ENCODE results near the gene OR9G1. TPM values are rescaled to one million over a fixed set of nuclear protein-coding genes. Genes with fewer than 3 reads are reported as not detected.

The OR9G1 gene
- total RNA-seq, 1 donor from 2014 or later: not detected

DNA sequence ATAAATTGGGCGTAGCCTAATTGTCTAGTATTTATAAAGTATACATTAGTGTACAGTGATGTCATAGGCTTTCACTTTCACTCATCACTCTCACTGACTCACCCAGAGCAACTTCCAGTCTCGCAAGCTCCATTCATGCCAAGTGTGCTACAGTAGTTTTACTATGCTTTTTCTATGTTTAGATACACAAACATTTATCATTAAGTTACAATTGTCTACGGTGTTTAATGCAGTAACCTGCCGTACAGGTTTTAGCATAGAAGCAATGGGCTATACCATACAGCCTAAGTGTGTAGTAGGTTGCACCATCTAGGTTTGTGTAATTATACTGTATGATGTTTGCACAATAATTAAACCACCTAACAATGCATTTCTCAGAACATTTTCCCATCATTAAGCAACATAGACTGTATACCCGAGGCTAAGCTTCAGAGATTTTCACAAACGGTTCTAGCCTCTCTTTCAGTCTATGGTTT is 17.5 kb downstream of the OR9G1 start:
- H3K36me3 Mint-ChIP-seq (ENCODE audit: low read depth): no peaks in the 10 kb centered on the region
- no peaks in the 10 kb centered on the region for H3K4me1 Mint-ChIP-seq (ENCODE audit: low read depth)
- no peak overlapping the region for H3K27ac Mint-ChIP-seq
- intact Hi-C loops (cut with micrococcal nuclease): no loop called here
- H3K9me3 Mint-ChIP-seq: peaks cover 30% of the 10 kb centered on the region
- H3K4me3 Mint-ChIP-seq (ENCODE audit: low read depth): no peak overlapping the region
- no peaks in the 10 kb centered on the region for H3K27me3 Mint-ChIP-seq (ENCODE audit: low read depth)
- DNase-seq (ENCODE audit: low spot score): no peak

DNA sequence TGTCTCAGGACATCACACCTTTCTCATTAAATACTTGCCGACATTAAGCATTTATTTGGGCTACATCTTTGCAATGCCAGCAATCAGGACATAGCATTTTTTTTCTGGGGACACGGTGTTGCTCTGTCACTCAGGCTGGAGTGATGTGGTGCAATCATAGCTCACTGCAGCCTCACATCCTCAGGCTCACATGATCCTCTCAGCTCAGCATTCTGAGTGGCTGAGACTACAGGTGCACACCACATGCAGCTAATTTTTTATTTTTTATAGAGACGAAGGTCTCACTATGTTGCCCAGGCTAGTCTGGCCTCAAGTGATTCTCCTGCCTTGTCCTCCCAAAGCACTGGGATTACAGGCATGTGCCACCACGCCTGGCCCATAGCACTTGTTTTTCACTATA is 21.6 kb downstream of the OR9G1 start:
- H3K4me3 Mint-ChIP-seq (ENCODE audit: low read depth): no peak overlapping the region
- H3K4me1 Mint-ChIP-seq (ENCODE audit: low read depth): no peaks in the 10 kb centered on the region
- H3K36me3 Mint-ChIP-seq (ENCODE audit: low read depth): no peaks in the 10 kb centered on the region
- intact Hi-C loops (cut with micrococcal nuclease): no loop called here
- DNase-seq (ENCODE audit: low spot score): no peak
- peaks cover 23% of the 10 kb centered on the region for H3K9me3 Mint-ChIP-seq
- no peaks in the 10 kb centered on the region for H3K27me3 Mint-ChIP-seq (ENCODE audit: low read depth)
- H3K27ac Mint-ChIP-seq: no peak overlapping the region

- Mint-ChIP-seq H3K36me3 (ENCODE audit: low read depth) (no peaks in the 10 kb centered on the region), H3K4me3 (ENCODE audit: low read depth) (no peak overlapping the region), H3K27ac (no peak overlapping the region), H3K9me3 (peaks cover 11% of the 10 kb centered on the region), H3K4me1 (ENCODE audit: low read depth) (no peaks in the 10 kb centered on the region), H3K27me3 (ENCODE audit: low read depth) (no peaks in the 10 kb centered on the region)
- DNase-seq (ENCODE audit: low spot score): no peak
- intact Hi-C loops (cut with micrococcal nuclease): no loop called here
These were observed 41.2 kb downstream of the OR9G1 start for GRCh38 chr11:56740107-56740506.

DNA sequence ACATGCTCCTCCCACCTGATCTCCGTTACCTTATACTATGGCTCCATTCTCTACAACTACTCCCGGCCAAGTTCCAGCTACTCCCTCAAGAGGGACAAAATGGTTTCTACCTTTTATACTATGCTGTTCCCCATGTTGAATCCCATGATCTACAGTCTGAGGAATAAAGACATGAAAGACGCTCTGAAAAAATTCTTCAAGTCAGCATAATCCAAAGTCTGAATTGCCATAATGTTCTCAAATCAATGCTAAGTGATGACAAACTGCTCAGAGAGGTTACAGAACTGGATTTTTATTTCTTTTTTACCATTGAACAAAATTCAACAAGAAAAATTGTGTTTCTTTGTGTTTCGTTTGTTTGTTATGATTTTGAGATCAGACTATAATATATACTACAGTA is 42.0 kb downstream of the OR9G1 start:
- no peak overlapping the region for H3K27ac Mint-ChIP-seq
- H3K36me3 Mint-ChIP-seq (ENCODE audit: low read depth): no peaks in the 10 kb centered on the region
- intact Hi-C loops (cut with micrococcal nuclease): no loop called here
- H3K4me3 Mint-ChIP-seq (ENCODE audit: low read depth): no peak overlapping the region
- DNase-seq (ENCODE audit: low spot score): no peak
- peaks cover 11% of the 10 kb centered on the region for H3K9me3 Mint-ChIP-seq
- H3K4me1 Mint-ChIP-seq (ENCODE audit: low read depth): no peaks in the 10 kb centered on the region
- H3K27me3 Mint-ChIP-seq (ENCODE audit: low read depth): no peaks in the 10 kb centered on the region

GRCh38 chr11:56748597-56748996 is 49.7 kb downstream of the OR9G1 start, which contains the start of gene OR9G4:
Gene OR9G4, minus strand, starts transcription at chr11:56748697. Its CDS starts 4,931 bp downstream, at chr11:56743766.
- H3K36me3 Mint-ChIP-seq (ENCODE audit: low read depth): no peaks in the 10 kb centered on the region
- H3K27ac Mint-ChIP-seq: no peak within 1 kb of the TSS
- no peaks in the 10 kb centered on the region for H3K4me1 Mint-ChIP-seq (ENCODE audit: low read depth)
- no peak within 1 kb of the TSS for H3K4me3 Mint-ChIP-seq (ENCODE audit: low read depth)
- H3K27me3 Mint-ChIP-seq (ENCODE audit: low read depth): no peaks in the 10 kb centered on the region
- intact Hi-C loops (cut with micrococcal nuclease): no loop called here
- H3K9me3 Mint-ChIP-seq: peaks cover 35% of the 10 kb centered on the region
- no peak for DNase-seq (ENCODE audit: low spot score)

DNA sequence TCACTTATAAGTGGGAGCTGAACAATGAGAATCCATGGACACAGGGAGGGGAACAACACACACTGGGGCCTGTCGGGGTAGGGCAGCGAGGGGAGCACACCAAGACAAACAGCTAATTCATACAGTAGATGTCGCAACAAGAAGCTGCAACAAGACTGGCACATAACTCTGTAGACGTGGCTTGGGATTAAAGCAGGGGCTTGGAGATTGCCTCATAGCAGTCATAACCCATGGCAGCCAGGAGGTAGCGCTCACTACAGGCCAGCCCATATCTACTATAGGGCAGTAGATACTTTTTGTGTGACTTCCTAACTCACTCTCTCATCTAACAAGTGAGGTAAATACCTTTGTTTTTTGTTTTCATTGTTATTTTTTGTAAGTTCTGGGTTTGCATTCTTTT is 51.3 kb downstream of the OR9G1 start:
- no peaks in the 10 kb centered on the region for H3K4me1 Mint-ChIP-seq (ENCODE audit: low read depth)
- H3K27ac Mint-ChIP-seq: no peak overlapping the region
- H3K27me3 Mint-ChIP-seq (ENCODE audit: low read depth): no peaks in the 10 kb centered on the region
- intact Hi-C loops (cut with micrococcal nuclease): no loop called here
- no peak for DNase-seq (ENCODE audit: low spot score)
- H3K36me3 Mint-ChIP-seq (ENCODE audit: low read depth): no peaks in the 10 kb centered on the region
- no peak overlapping the region for H3K4me3 Mint-ChIP-seq (ENCODE audit: low read depth)
- peaks cover 35% of the 10 kb centered on the region for H3K9me3 Mint-ChIP-seq

GRCh38 chr11:56751480-56751879 is 52.6 kb downstream of the OR9G1 start:
- Mint-ChIP-seq H3K4me1 (ENCODE audit: low read depth) (no peaks in the 10 kb centered on the region), H3K27me3 (ENCODE audit: low read depth) (no peaks in the 10 kb centered on the region), H3K36me3 (ENCODE audit: low read depth) (no peaks in the 10 kb centered on the region), H3K9me3 (peaks cover 35% of the 10 kb centered on the region), H3K27ac (no peak overlapping the region), H3K4me3 (ENCODE audit: low read depth) (no peak overlapping the region)
- DNase-seq (ENCODE audit: low spot score): no peak
- intact Hi-C loops (cut with micrococcal nuclease): no loop called here

Other genes with a start within 250 kb of the OR9G1 start
- gene OR5M3, start 225.7 kb upstream of the OR9G1 start, total RNA-seq: not detected in 2 replicates
- gene OR5M8, start 207.7 kb upstream of the OR9G1 start, total RNA-seq: not detected in 2 replicates
- not detected in 2 replicates for gene OR5M11, start 155.8 kb upstream of the OR9G1 start, total RNA-seq
- not detected in 2 replicates for gene OR5M10, start 121.4 kb upstream of the OR9G1 start, total RNA-seq
- not detected in 2 replicates for gene OR5M1, start 84.2 kb upstream of the OR9G1 start, total RNA-seq
- gene OR5AP2, start 56.7 kb upstream of the OR9G1 start, total RNA-seq: not detected in 2 replicates
- not detected in 2 replicates for gene OR5AR1, start 35.4 kb upstream of the OR9G1 start, total RNA-seq
- not detected in 2 replicates for gene OR9G4, start 49.6 kb downstream of the OR9G1 start, total RNA-seq

Measured in activated T-helper 2 cell treated with anti-CD3 and anti-CD28 coated beads, Interferon-gamma antibody, Interleukin-2, Interleukin-4, amounts not matched to agents 10 μg/mL and 5 μg/mL and 100 μg/mL, durations not matched to agents 14 hours and 24 hours and 36 hours (primary cell).